ENCODE measurements around the gene SLIT3.

Gene SLIT3

DNA sequence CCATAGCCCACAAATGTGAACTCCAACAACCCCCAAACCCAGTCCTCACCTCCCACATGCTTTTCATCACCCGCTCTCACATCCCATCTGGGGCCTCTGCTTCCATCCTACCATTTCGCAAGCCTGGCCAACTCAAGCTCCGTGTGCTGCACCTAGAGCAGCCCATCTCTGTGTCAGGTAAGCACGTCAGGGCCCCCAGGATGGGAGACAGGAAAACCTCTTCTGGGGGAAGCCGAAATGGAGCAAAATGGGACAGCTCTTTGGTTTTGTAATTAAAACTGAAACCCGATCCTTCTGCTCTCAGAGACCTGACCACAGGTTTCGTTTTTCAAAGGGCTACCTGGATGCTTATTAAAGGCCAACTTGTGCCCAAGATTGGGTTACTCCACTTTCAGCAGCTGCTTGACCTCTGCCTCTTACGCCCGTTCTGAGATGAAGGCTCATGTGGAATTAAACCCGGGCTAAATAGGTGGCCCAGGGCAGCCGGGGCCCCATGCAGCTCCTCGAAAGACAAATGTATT lies 287.7 kb downstream of the SLIT3 start:
- Histone ChIP-seq H3K9me3 (ENCODE audit: control insufficient read depth in 2 of 2, low read length in 2 of 2) (no peaks in the 10 kb centered on the region), H3K27me3 (ENCODE audit: control insufficient read depth in 1 of 2, insufficient read depth in 2 of 2, low read length in 2 of 2) (no peaks in the 10 kb centered on the region), H3K9ac (ENCODE audit: low read length in 2 of 2) (no peak overlapping the region), H3K4me1 (ENCODE audit: control insufficient read depth, insufficient read depth, low read length) (peaks cover 3% of the 10 kb centered on the region), H3K27ac (ENCODE audit: low read length) (no peak overlapping the region), H3K4me3 (ENCODE audit: low read length in 2 of 2) (no peak overlapping the region), H3K36me3 (ENCODE audit: control insufficient read depth in 2 of 2, insufficient read depth in 2 of 2, low read length in 2 of 2) (no peaks in the 10 kb centered on the region)

DNA sequence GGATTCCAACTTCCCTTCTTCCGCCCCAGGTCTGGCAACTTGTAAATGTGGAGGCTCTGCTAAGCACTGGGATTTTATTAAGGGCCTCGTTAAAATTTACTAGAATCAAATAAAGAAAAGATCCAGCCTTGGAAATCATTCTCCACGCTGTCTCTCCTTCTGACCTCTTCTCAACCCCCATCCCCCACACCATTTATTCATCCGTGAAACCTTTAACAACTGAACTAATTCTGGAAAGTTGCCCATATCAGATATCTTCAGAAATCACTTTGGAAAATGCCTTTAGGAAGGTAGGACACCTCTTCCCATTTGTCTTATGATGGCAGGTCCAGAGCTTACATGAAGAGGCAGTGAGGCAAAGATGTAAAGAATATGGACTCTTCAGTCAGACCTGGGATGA lies 288.5 kb downstream of the SLIT3 start:
- Histone ChIP-seq H3K9me3 (ENCODE audit: control insufficient read depth in 2 of 2, low read length in 2 of 2) (no peaks in the 10 kb centered on the region), H3K9ac (ENCODE audit: low read length in 2 of 2) (no peak overlapping the region), H3K27ac (ENCODE audit: low read length) (no peak overlapping the region), H3K4me1 (ENCODE audit: control insufficient read depth, insufficient read depth, low read length) (peaks cover 3% of the 10 kb centered on the region), H3K4me3 (ENCODE audit: low read length in 2 of 2) (no peak overlapping the region), H3K27me3 (ENCODE audit: control insufficient read depth in 1 of 2, insufficient read depth in 2 of 2, low read length in 2 of 2) (no peaks in the 10 kb centered on the region), H3K36me3 (ENCODE audit: control insufficient read depth in 2 of 2, insufficient read depth in 2 of 2, low read length in 2 of 2) (no peaks in the 10 kb centered on the region)

DNA sequence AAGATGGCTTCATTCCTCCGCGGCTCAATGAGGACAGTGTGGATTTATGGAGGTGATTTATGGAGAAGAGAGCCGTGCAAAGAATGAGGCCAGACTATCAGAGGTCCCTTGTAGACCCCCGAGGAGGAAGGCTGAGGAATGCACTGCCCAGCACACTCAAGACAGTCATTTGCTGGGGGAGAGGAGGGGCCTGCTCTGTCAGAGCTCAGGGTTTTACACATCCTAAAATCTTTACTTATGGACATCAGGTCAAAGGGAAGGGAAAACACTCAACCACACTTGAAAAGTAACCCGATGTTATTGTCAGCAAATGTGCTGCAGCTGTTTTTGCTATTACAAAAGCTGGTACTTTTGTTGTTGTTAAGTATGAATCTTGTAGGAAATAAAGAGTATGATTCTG lies 289.5 kb downstream of the SLIT3 start:
- Histone ChIP-seq H3K9ac (ENCODE audit: low read length in 2 of 2) (no peak overlapping the region), H3K36me3 (ENCODE audit: control insufficient read depth in 2 of 2, insufficient read depth in 2 of 2, low read length in 2 of 2) (no peaks in the 10 kb centered on the region), H3K27me3 (ENCODE audit: control insufficient read depth in 1 of 2, insufficient read depth in 2 of 2, low read length in 2 of 2) (no peaks in the 10 kb centered on the region), H3K27ac (ENCODE audit: low read length) (no peak overlapping the region), H3K4me1 (ENCODE audit: control insufficient read depth, insufficient read depth, low read length) (peaks cover 9% of the 10 kb centered on the region), H3K4me3 (ENCODE audit: low read length in 2 of 2) (no peak overlapping the region), H3K9me3 (ENCODE audit: control insufficient read depth in 2 of 2, low read length in 2 of 2) (no peaks in the 10 kb centered on the region)

DNA sequence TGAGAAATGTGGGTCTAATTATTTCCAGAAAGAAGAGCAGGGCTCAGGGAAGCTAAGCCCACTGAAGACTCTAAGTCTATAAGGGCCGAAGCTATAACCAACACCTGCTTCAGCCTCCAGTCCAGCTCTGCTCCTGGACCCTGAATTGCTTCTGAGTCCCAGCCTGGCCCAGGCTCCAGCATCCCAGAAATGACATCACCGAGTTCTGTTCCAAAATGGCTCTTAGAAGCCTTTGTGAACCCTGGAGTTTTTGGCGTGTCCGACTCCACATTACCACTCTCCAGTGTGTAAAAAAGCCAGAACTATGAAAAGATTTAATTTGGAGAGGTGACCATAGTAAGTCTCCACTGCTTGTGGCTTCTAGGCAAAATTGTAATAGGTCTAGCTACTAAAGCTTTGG lies 289.9 kb downstream of the SLIT3 start:
- Histone ChIP-seq H3K27me3 (ENCODE audit: control insufficient read depth in 1 of 2, insufficient read depth in 2 of 2, low read length in 2 of 2) (no peaks in the 10 kb centered on the region), H3K4me1 (ENCODE audit: control insufficient read depth, insufficient read depth, low read length) (peaks cover 9% of the 10 kb centered on the region), H3K36me3 (ENCODE audit: control insufficient read depth in 2 of 2, insufficient read depth in 2 of 2, low read length in 2 of 2) (no peaks in the 10 kb centered on the region), H3K9ac (ENCODE audit: low read length in 2 of 2) (no peak overlapping the region), H3K4me3 (ENCODE audit: low read length in 2 of 2) (no peak overlapping the region), H3K9me3 (ENCODE audit: control insufficient read depth in 2 of 2, low read length in 2 of 2) (no peaks in the 10 kb centered on the region), H3K27ac (ENCODE audit: low read length) (no peak overlapping the region)

DNA sequence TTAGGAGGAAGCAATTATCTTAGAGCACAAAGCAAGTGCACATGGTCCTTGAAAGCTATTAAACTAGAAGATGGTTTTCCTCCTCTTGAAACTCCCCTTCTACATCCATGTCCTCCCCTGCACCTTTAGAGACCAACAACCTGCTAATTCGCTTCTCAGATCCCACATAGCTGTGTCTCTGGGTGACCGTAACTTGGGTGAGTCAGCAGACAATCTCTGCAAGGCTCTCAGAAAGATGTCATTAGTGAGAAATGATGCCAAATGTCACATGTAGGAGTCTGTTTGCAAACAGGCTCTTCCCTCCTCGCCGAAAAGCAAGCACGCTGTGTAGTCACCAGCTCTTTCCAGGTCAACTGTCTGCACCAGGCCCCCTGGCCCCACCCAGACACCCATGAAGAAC lies 291.8 kb downstream of the SLIT3 start:
- peaks cover 15% of the 10 kb centered on the region for H3K4me1 ChIP-seq (ENCODE audit: control insufficient read depth, insufficient read depth, low read length)
- no peaks in the 10 kb centered on the region for H3K9me3 ChIP-seq (ENCODE audit: control insufficient read depth in 2 of 2, low read length in 2 of 2)
- no peak overlapping the region for H3K4me3 ChIP-seq (ENCODE audit: low read length in 2 of 2)
- no peaks in the 10 kb centered on the region for H3K27me3 ChIP-seq (ENCODE audit: control insufficient read depth in 1 of 2, insufficient read depth in 2 of 2, low read length in 2 of 2)
- H3K36me3 ChIP-seq (ENCODE audit: control insufficient read depth in 2 of 2, insufficient read depth in 2 of 2, low read length in 2 of 2): no peaks in the 10 kb centered on the region
- H3K9ac ChIP-seq (ENCODE audit: low read length in 2 of 2): no peak overlapping the region
- H3K27ac ChIP-seq (ENCODE audit: low read length): no peak overlapping the region

DNA sequence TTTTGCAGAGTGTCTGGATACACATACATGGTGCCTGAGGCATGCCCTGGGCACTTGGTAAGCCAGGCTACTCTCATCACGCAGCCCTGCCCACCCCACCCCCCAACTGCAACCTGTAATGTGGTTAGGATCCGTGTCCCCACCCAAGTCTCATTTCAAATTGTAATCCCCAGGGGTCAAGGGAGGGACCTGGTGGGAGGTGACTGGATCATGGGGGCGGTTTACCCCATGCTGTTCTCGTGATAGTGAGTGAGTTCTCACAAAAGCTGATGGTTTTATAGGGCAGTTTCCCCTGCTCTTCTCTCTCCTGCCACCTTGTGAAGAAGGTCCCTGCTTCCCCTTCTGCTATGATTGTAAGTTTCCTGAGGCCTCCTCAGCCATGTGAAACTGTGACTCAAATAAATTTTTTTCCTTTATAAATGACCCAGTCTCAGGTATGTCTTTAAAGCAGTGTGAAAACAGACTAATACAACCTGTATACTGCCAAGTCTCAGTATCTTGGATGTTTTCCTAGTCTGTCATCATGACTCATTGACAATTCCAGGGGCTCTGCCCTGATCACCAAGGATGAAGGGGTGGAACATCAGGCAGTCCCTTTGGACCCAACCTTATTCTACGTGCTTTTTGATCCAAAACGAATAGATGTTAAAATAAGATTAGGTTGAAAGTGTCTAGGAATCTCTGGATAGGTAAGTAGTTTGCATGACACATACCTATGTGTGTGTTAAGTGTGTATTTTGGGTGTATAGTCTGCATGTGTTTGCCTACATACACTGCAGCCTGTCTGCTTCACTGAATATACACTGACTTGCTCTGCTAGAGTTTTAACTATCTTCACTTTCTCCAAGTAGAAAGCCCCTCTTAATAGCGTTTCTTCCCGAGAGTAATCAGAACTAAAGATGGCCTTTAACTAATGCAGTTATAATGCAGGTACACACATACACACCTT lies 293.8 kb downstream of the SLIT3 start:
- H3K27me3 ChIP-seq (ENCODE audit: control insufficient read depth in 1 of 2, insufficient read depth in 2 of 2, low read length in 2 of 2): no peaks in the 10 kb centered on the region
- H3K27ac ChIP-seq (ENCODE audit: low read length): no peak overlapping the region
- no peaks in the 10 kb centered on the region for H3K9me3 ChIP-seq (ENCODE audit: control insufficient read depth in 2 of 2, low read length in 2 of 2)
- H3K36me3 ChIP-seq (ENCODE audit: control insufficient read depth in 2 of 2, insufficient read depth in 2 of 2, low read length in 2 of 2): no peaks in the 10 kb centered on the region
- H3K9ac ChIP-seq (ENCODE audit: low read length in 2 of 2): no peak overlapping the region
- H3K4me3 ChIP-seq (ENCODE audit: low read length in 2 of 2): no peak overlapping the region
- peaks cover 23% of the 10 kb centered on the region for H3K4me1 ChIP-seq (ENCODE audit: control insufficient read depth, insufficient read depth, low read length)

DNA sequence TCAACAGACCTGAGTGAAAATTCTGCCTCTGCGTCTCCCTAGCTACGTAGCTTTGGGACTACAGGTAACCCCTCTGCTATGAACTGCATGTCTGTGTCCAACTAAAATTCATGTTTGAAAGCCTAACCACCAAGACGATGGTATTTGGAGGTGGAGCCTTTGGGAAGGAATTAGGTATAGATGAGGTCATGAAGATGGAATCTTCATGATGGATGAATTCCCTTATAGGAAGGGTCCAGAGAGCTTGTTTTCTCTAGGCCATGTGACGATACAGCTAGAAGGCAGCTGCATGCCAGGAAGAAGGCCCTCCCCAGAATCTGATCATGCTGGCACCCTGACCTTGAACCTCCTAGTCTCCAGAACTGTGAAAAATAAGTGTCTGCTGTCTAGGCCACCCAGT lies 296.4 kb downstream of the SLIT3 start:
- no peak overlapping the region for H3K4me3 ChIP-seq (ENCODE audit: low read length in 2 of 2)
- peak overlapping the region in 1 of 2 donors; percentile 21 for H3K9ac ChIP-seq (ENCODE audit: low read length in 2 of 2)
- peaks cover 20% of the 10 kb centered on the region for H3K4me1 ChIP-seq (ENCODE audit: control insufficient read depth, insufficient read depth, low read length)
- no peaks in the 10 kb centered on the region for H3K36me3 ChIP-seq (ENCODE audit: control insufficient read depth in 2 of 2, insufficient read depth in 2 of 2, low read length in 2 of 2)
- no peaks in the 10 kb centered on the region for H3K27me3 ChIP-seq (ENCODE audit: control insufficient read depth in 1 of 2, insufficient read depth in 2 of 2, low read length in 2 of 2)
- H3K9me3 ChIP-seq (ENCODE audit: control insufficient read depth in 2 of 2, low read length in 2 of 2): no peaks in the 10 kb centered on the region
- no peak overlapping the region for H3K27ac ChIP-seq (ENCODE audit: low read length)

DNA sequence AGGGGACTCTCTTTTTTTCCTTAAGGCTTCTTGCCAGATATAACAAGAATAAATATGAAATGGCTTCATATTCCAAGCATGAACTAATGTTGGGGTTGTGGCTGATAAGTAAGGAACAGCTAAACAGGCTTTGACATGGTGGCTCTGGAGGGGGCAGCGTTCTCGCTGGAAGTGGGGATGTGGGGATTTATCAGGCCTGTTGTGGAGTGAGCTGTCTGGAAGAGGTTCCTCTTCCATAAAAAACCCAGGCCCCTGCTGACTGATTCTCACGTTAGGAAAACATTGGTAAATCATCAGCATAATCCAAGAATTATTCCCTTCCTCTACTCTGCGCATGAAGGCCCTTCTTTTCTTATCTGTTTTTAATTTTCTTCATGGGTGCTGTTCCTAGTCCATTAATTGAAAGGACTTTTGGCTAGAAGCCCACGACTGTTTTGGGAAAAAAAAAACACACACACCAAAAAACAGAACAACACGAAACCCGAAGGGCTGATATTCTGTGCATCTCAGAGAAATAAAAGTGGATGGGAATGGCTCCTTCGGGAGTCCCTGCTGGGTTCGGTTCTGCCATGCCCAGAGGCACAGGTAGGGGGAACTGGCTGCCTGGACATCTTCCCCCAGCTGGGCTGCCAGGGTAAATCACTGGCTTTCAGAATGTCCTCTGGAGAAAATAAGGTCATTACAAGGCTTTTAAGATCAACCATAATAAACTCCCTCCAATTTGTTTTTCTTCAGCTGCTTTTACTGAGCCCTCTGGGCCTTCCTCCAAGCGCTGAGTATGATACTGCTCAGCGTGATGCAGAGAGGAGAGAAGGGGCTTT lies 297.0 kb downstream of the SLIT3 start:
- no peaks in the 10 kb centered on the region for H3K9me3 ChIP-seq (ENCODE audit: control insufficient read depth in 2 of 2, low read length in 2 of 2)
- H3K27me3 ChIP-seq (ENCODE audit: control insufficient read depth in 1 of 2, insufficient read depth in 2 of 2, low read length in 2 of 2): no peaks in the 10 kb centered on the region
- H3K4me3 ChIP-seq (ENCODE audit: low read length in 2 of 2): no peak overlapping the region
- peak overlapping the region; percentile 9 to 21 for H3K9ac ChIP-seq (ENCODE audit: low read length in 2 of 2)
- no peak overlapping the region for H3K27ac ChIP-seq (ENCODE audit: low read length)
- H3K36me3 ChIP-seq (ENCODE audit: control insufficient read depth in 2 of 2, insufficient read depth in 2 of 2, low read length in 2 of 2): no peaks in the 10 kb centered on the region
- H3K4me1 ChIP-seq (ENCODE audit: control insufficient read depth, insufficient read depth, low read length): peaks cover 20% of the 10 kb centered on the region

DNA sequence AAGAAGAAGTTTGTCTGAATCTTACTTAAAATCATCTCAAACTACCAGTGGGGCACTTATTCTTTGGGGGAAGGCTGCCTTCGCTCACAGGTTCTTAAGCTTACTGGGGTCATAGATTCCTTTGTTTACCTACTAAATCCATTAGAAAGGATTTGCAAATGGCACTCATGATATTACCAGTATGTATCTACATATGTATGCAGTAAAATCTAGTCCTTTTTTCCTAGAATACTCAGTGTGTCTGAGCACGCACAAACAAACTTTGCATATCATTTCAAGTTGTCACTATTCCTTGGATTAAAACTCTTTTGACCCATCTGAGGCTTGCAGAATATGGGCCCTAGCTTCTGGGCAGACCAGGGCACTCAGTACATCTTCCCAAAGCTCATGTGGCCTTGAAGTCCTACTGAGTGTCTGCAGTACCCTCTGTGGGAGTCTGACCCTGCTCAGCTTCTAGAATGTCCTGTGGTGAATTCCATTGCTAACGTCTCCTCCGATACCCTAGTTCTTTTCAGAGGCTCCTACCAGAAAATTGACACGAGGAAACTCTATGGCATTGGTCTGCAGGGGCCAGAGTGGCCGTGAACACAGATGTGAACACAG lies 297.9 kb downstream of the SLIT3 start:
- Histone ChIP-seq H3K27ac (ENCODE audit: low read length) (no peak overlapping the region), H3K4me3 (ENCODE audit: low read length in 2 of 2) (no peak overlapping the region), H3K4me1 (ENCODE audit: control insufficient read depth, insufficient read depth, low read length) (peaks cover 20% of the 10 kb centered on the region)

DNA sequence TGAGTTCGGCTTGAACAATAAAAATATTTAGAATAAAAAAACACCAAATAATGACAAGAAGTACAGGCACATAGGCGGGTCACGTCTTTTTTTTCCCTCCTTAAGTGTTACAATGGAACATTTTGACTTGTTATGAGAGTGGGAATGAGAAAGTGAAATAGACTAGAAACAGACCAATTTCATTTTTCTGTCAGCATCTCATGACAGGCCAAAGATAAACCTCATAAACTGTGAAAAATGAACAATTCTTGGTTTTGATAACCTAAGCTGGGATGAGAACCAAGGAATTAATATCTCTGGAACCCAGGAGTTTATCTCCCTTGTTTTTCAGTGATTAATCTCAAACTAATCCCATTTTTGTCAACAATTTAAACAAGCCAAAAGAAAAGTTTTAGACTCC lies 299.5 kb downstream of the SLIT3 start:
- Histone ChIP-seq H3K9ac (ENCODE audit: low read length in 2 of 2) (no peak overlapping the region), H3K4me1 (ENCODE audit: control insufficient read depth, insufficient read depth, low read length) (peaks cover 14% of the 10 kb centered on the region), H3K9me3 (ENCODE audit: control insufficient read depth in 2 of 2, low read length in 2 of 2) (no peaks in the 10 kb centered on the region), H3K36me3 (ENCODE audit: control insufficient read depth in 2 of 2, insufficient read depth in 2 of 2, low read length in 2 of 2) (no peaks in the 10 kb centered on the region), H3K27me3 (ENCODE audit: control insufficient read depth in 1 of 2, insufficient read depth in 2 of 2, low read length in 2 of 2) (no peaks in the 10 kb centered on the region), H3K27ac (ENCODE audit: low read length) (no peak overlapping the region), H3K4me3 (ENCODE audit: low read length in 2 of 2) (no peak overlapping the region)

More for the DNA sequence above, 297.9 kb downstream of the SLIT3 start:
- H3K9me3 ChIP-seq (ENCODE audit: control insufficient read depth in 2 of 2, low read length in 2 of 2): no peaks in the 10 kb centered on the region
- H3K36me3 ChIP-seq (ENCODE audit: control insufficient read depth in 2 of 2, insufficient read depth in 2 of 2, low read length in 2 of 2): no peaks in the 10 kb centered on the region
- H3K9ac ChIP-seq (ENCODE audit: low read length in 2 of 2): no peak overlapping the region
- no peaks in the 10 kb centered on the region for H3K27me3 ChIP-seq (ENCODE audit: control insufficient read depth in 1 of 2, insufficient read depth in 2 of 2, low read length in 2 of 2)

All from stomach smooth muscle (tissue), 2 donors.